CD4-positive, alpha-beta T cell (primary cell): ENCODE measurements around the gene FGF19. TPM values are rescaled to one million over a fixed set of nuclear protein-coding genes. Genes with fewer than 3 reads are reported as not detected.

Experiments
- ATAC-seq: fragments of 200-7000 bp; cut with Tn5 transposase; one replicate; pipeline ENCODE4 v1.10.0; 2022; ENCODE audit warnings: mild to moderate bottlenecking; ENCODE audit not compliant: poor library complexity
- CTCF ChIA-PET: fragments of 350-600 bp; sonication (Branson Sonifier 250); formaldehyde crosslinking; loops from one replicate; lab custom pipeline; 2021; ENCODE audit warnings: antibody characterized with exemption, inconsistent platforms; lab: Charles Lee
- POLR2A ChIA-PET: fragments of 350-600 bp; sonication (Branson Sonifier 250); formaldehyde crosslinking; loops from one replicate; lab custom pipeline; 2021; ENCODE audit warnings: antibody characterized with exemption, inconsistent platforms; lab: Charles Lee
- DNase-seq, 14 experiments: peaks; one replicate each; pipeline ENCODE4 v3.0.0-alpha.2; 2013 to 2020; ENCODE audit warnings: mixed read lengths in 2 of 14
- H3K27ac ChIP-seq, 2 donors: one replicate each; pipeline versions ENCODE4 v1.5.1 to v1.7.0; 2013; ENCODE audit warnings: low read length in 2 of 2, low read depth in 1 of 2, mild to moderate bottlenecking in 1 of 2
- H3K27me3 ChIP-seq, 2 experiments: 1 replicate in 1 of 2; 2 replicates in 1 of 2; pipeline versions ENCODE4 v1.6.1 to v1.7.0; 2013; ENCODE audit warnings: low read length in 2 of 2, control low read depth in 1 of 2, mild to moderate bottlenecking in 1 of 2, moderate library complexity in 1 of 2; ENCODE audit not compliant: insufficient read depth in 2 of 2, control insufficient read depth in 1 of 2
- H3K36me3 ChIP-seq: one replicate; pipeline ENCODE4 v1.6.1; 2013; ENCODE audit warnings: low read length, control low read depth; ENCODE audit not compliant: insufficient read depth
- H3K4me1 ChIP-seq: one replicate; pipeline ENCODE4 v1.6.1; 2013; ENCODE audit warnings: low read length, control low read depth; ENCODE audit not compliant: insufficient read depth
- H3K4me3 ChIP-seq: one replicate; pipeline ENCODE4 v1.5.1; 2013; ENCODE audit warnings: mild to moderate bottlenecking, low read length, moderate library complexity
- H3K9me3 ChIP-seq, 2 experiments: 1 replicate in 1 of 2; 2 replicates in 1 of 2; pipeline versions ENCODE4 v1.6.1 to v1.7.0; 2013; ENCODE audit warnings: low read length in 2 of 2, mild to moderate bottlenecking in 2 of 2, control low read depth in 1 of 2, moderate library complexity in 1 of 2; ENCODE audit not compliant: control insufficient read depth in 1 of 2, insufficient read depth in 1 of 2
- H3K27ac Mint-ChIP-seq: one replicate; pipeline ENCODE4 v1.8.0; 2020; ENCODE audit warnings: mixed read lengths
- H3K27me3 Mint-ChIP-seq: one replicate; pipeline ENCODE4 v1.8.0; 2021; ENCODE audit warnings: mixed read lengths
- H3K36me3 Mint-ChIP-seq: one replicate; pipeline ENCODE4 v1.8.0; 2021; ENCODE audit warnings: low read depth, mixed read lengths
- H3K4me1 Mint-ChIP-seq: one replicate; pipeline ENCODE4 v1.8.0; 2021; ENCODE audit warnings: low read depth, mixed read lengths
- H3K4me3 Mint-ChIP-seq: one replicate; pipeline ENCODE4 v1.8.0; 2020; ENCODE audit warnings: mild to moderate bottlenecking, mixed read lengths
- H3K9me3 Mint-ChIP-seq: one replicate; pipeline ENCODE4 v1.8.0; 2020; ENCODE audit warnings: mixed read lengths
- CTCF ChIP-seq: fragments of 200-600 bp; IDR thresholded peaks from one replicate; pipeline ENCODE4 v1.8.0; 2022; ENCODE audit warnings: antibody characterized with exemption, mild to moderate bottlenecking
- intact Hi-C, 2 experiments: fragments of 100-400 bp; cut with DNase I in 1 of 2; cut with micrococcal nuclease in 1 of 2; formaldehyde crosslinking; loops; one replicate each; pipeline versions ENCODE4 v1.15.1 to v1.9.0; 2023 to 2025; cut with DNase I, micrococcal nuclease
- total RNA-seq, 174 experiments: library from RNA in 2 of 174; stranded (reverse) in 2 of 174; gene quantifications; one replicate each; pipeline ENCODE4 v1.2.3 and lab custom pipeline; 2021 to 2026

Gene FGF19
- total RNA-seq, 2 experiments from 2014 or later, result not detected

- no peak for DNase-seq
- H3K27ac Mint-ChIP-seq, result no peak overlapping the region
- Histone ChIP-seq H3K27me3 (peaks cover 9% of the 10 kb centered on the region in 2 experiments), H3K9me3 (peaks cover 0 to 11% of the 10 kb centered on the region in 2 experiments), H3K4me1 (peaks cover 9% of the 10 kb centered on the region), H3K27ac (no peak overlapping the region), H3K4me3 (no peak overlapping the region), H3K36me3 (no peaks in the 10 kb centered on the region)
- peaks cover 5% of the 10 kb centered on the region for H3K4me1 Mint-ChIP-seq
- no peak for TF ChIP-seq CTCF
- ATAC-seq, result no peak
- intact Hi-C loops, result no loop called here
- ChIA-PET CTCF (no interaction called here), POLR2A (no interaction called here)
- H3K27me3 Mint-ChIP-seq, result peaks cover 5% of the 10 kb centered on the region
- H3K4me3 Mint-ChIP-seq, result no peak overlapping the region
- H3K36me3 Mint-ChIP-seq, result no peaks in the 10 kb centered on the region
- no peaks in the 10 kb centered on the region for H3K9me3 Mint-ChIP-seq
Measured at GRCh38 chr11:69682221-69682620, 21.6 kb downstream of the FGF19 start.

- H3K27me3 ChIP-seq, result no peaks in the 10 kb centered on the region
- DNase-seq, result no peak
- intact Hi-C loops, result no loop called here
- no peak for ATAC-seq
- no peak overlapping the region for H3K27ac ChIP-seq
- ChIA-PET POLR2A (no interaction called here), CTCF (interaction anchor here (2.2 kb wide), 1 partner anchor 10 kb away, joined by 13 read pairs; no protein-coding TSS in a partner anchor)
- H3K36me3 ChIP-seq, result no peaks in the 10 kb centered on the region
- peaks cover 5% of the 10 kb centered on the region for H3K4me1 ChIP-seq
- no peak for TF ChIP-seq CTCF
- peaks cover 4% of the 10 kb centered on the region for H3K4me1 Mint-ChIP-seq
- H3K9me3 ChIP-seq, result peaks cover 0 to 7% of the 10 kb centered on the region in 2 experiments
- H3K36me3 Mint-ChIP-seq, result no peaks in the 10 kb centered on the region
- H3K27ac Mint-ChIP-seq, result no peak overlapping the region
- no peak overlapping the region for H3K4me3 Mint-ChIP-seq
- H3K27me3 Mint-ChIP-seq, result peaks cover 4% of the 10 kb centered on the region
- H3K4me3 ChIP-seq, result no peak overlapping the region
- no peaks in the 10 kb centered on the region for H3K9me3 Mint-ChIP-seq
Measured at GRCh38 chr11:69680688-69681087, 23.1 kb downstream of the FGF19 start.

- CTCF ChIA-PET, result no interaction called here
- intact Hi-C loops, result loop anchor here in 1 of 2 experiments (5.0 to 10.0 kb wide), 2 partner anchors 923 to 1770 kb away; partner anchors contain the start of genes DHCR7 and TESMIN
Measured at GRCh38 chr11:69677749-69678148, 26.1 kb downstream of the FGF19 start.

More at GRCh38 chr11:69677749-69678148, 26.1 kb downstream of the FGF19 start:
- TF ChIP-seq CTCF, result no peak
- Mint-ChIP-seq H3K27me3 (no peaks in the 10 kb centered on the region), H3K9me3 (no peaks in the 10 kb centered on the region), H3K36me3 (peaks cover 11% of the 10 kb centered on the region), H3K4me3 (no peak overlapping the region), H3K4me1 (peaks cover 18% of the 10 kb centered on the region), H3K27ac (no peak overlapping the region)
- Histone ChIP-seq H3K27me3 (no peaks in the 10 kb centered on the region), H3K27ac (no peak overlapping the region), H3K4me1 (peaks cover 28% of the 10 kb centered on the region), H3K4me3 (no peak overlapping the region), H3K36me3 (peaks cover 4% of the 10 kb centered on the region), H3K9me3 (peaks cover 0 to 3% of the 10 kb centered on the region in 2 experiments)
- DNase-seq (no peak), ATAC-seq (no peak)
- POLR2A ChIA-PET, result no interaction called here
